C4-2B (cell line): Measurements from ENCODE around the gene CD79B.

Source experiments
- CTCF ChIP-seq: fragments of 450-650 bp; conservative IDR thresholded peaks from 2 replicates; pipeline ENCODE4 v1.5.1; 2017; ENCODE audit warnings: mild to moderate bottlenecking
- ZFX ChIP-seq: fragments of 450-650 bp; IDR thresholded peaks from 2 replicates; pipeline ENCODE4 v1.6.1; 2017

- TF ChIP-seq CTCF, result no peak
- TF ChIP-seq ZFX, result no peak
These were observed 35.8 kb upstream of the CD79B start for GRCh38 chr17:63967953-63968352.
